ENCODE measurements around the gene COPS8. TPM values are rescaled to one million over a fixed set of nuclear protein-coding genes. Genes with fewer than 3 reads are reported as not detected.

COPS8 gene
- polyA plus RNA-seq, 4 donors, result 80.5 to 112 (median 95.9) TPM

GRCh38 chr2:237129625-237130263 is 44.1 kb downstream of the COPS8 start:
- no peak for DNase-seq (ENCODE audit: low read depth in 4 of 4, low spot score in 3 of 4)

- no peak for DNase-seq (ENCODE audit: low read depth in 4 of 4, low spot score in 3 of 4)
Observed at GRCh38 chr2:237130562-237131421, 45.1 kb downstream of the COPS8 start.

- no peak for DNase-seq (ENCODE audit: low read depth in 4 of 4, low spot score in 3 of 4)
Observed at GRCh38 chr2:237131749-237132533, 46.3 kb downstream of the COPS8 start.

GRCh38 chr2:237132799-237133198 is 47.1 kb downstream of the COPS8 start:
- no peak for DNase-seq (ENCODE audit: low read depth in 4 of 4, low spot score in 3 of 4)

GRCh38 chr2:237134321-237135230 is 48.9 kb downstream of the COPS8 start:
- DNase-seq (ENCODE audit: low read depth in 4 of 4, low spot score in 3 of 4), result no peak

- no peak for DNase-seq (ENCODE audit: low read depth in 4 of 4, low spot score in 3 of 4)
Observed at GRCh38 chr2:237136824-237137223, 51.1 kb downstream of the COPS8 start.

GRCh38 chr2:237137626-237138323 is 52.1 kb downstream of the COPS8 start:
- DNase-seq (ENCODE audit: low read depth in 4 of 4, low spot score in 3 of 4), result no peak

GRCh38 chr2:237139123-237139675 is 53.5 kb downstream of the COPS8 start:
- no peak for DNase-seq (ENCODE audit: low read depth in 4 of 4, low spot score in 3 of 4)

GRCh38 chr2:237140689-237141285 is 55.1 kb downstream of the COPS8 start:
- DNase-seq (ENCODE audit: low read depth in 4 of 4, low spot score in 3 of 4), result no peak

GRCh38 chr2:237141571-237142051 is 55.9 kb downstream of the COPS8 start:
- DNase-seq (ENCODE audit: low read depth in 4 of 4, low spot score in 3 of 4), result no peak

- DNase-seq (ENCODE audit: low read depth in 4 of 4, low spot score in 3 of 4), result no peak
Observed at GRCh38 chr2:237143118-237143517, 57.4 kb downstream of the COPS8 start.

- no peak for DNase-seq (ENCODE audit: low read depth in 4 of 4, low spot score in 3 of 4)
Observed at GRCh38 chr2:237143676-237144440, 58.2 kb downstream of the COPS8 start.

- DNase-seq (ENCODE audit: low read depth in 4 of 4, low spot score in 3 of 4), result no peak
Observed at GRCh38 chr2:237144516-237144915, 58.8 kb downstream of the COPS8 start.

- no peak for DNase-seq (ENCODE audit: low read depth in 4 of 4, low spot score in 3 of 4)
Observed at GRCh38 chr2:237147317-237147716, 61.6 kb downstream of the COPS8 start.

- DNase-seq (ENCODE audit: low read depth in 4 of 4, low spot score in 3 of 4), result no peak
Observed at GRCh38 chr2:237148624-237149023, 62.9 kb downstream of the COPS8 start.

- DNase-seq (ENCODE audit: low read depth in 4 of 4, low spot score in 3 of 4), result no peak
Observed at GRCh38 chr2:237149425-237149824, 63.7 kb downstream of the COPS8 start.
